GM21619 (cell line): ENCODE measurements around the gene GET4.
"Not testable (repeated sequence)": the region's sequence is repeated elsewhere in the genome, so short reads cannot be mapped to it uniquely, and the experiment has no call there.

ENCODE experiments used
- ATAC-seq: cut with Tn5 transposase; IDR thresholded peaks from one replicate; pipeline ENCODE4 v1.9.1; 2021; ENCODE audit not compliant: unreplicated experiment

Gene GET4

DNA sequence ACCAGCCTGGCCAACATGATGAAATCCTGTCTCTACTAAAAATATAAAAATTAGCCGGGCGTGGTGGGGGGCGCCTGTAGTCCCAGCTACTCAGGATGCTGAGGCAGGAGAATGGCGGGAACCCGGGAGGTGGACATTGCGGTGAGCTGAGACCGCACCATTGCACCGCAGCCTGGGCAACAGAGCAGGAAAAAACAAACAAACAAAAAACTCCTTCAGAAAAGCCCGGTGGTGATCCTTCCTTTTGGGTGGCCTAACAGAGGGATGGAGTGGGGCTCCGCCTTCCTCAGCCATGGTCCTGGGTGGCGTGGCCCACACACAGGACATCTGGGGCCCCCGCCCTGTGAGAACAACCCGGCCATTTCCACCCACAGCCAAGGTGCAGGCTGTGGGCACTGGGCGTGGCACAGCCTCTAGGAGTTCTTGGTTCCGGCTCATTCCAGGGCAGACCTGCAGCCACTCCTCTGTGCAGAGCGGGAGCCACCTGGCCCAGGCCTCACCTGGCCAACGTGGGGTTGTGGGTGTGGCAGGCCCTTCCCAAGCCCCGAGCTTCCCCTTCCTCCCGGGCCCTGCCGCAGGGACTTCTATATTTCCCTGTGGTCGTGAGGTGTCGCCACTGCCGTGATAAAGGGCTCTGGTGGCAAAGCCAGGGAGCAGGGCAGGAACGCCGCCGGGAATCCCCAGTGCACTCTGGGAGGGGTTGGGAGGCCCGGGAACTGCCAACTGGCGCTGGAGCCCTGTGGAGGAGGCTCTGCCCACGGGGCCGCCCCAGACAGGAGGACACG lies 37.6 kb downstream of the GET4 start:
- no peak for ATAC-seq

DNA sequence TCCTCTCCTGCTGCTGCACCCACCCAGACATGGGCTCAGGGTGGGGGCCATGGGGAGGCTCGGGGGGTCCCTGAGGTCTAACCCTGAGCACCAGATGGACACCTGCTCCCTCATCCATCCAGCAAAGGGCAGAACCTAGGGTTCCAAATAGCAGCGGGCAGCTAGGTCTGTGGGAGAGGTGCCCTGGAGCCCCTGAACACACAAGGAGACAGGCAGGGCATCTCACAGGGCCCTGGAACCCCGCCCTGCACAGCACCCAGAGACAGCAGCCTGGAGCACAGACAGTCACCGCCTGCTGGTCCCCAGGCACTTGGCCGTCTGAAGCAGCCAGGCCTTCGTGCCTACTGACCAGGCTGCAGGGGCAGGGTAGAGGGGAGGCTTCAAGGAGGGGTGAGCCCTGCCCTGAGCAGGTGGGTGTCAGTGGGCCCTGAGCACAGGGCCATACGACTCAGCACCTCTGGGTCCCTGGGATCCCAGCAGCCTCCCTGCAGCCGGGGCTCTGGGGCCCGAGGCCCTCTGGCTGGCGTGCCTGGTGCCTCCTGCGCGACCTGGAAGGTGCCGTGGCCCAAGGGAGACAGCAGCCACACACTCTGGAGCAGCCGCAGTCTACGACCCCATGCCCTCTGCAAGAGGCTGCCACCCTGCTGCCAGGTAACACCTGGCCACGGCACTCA lies 38.3 kb downstream of the GET4 start:
- no peak for ATAC-seq

DNA sequence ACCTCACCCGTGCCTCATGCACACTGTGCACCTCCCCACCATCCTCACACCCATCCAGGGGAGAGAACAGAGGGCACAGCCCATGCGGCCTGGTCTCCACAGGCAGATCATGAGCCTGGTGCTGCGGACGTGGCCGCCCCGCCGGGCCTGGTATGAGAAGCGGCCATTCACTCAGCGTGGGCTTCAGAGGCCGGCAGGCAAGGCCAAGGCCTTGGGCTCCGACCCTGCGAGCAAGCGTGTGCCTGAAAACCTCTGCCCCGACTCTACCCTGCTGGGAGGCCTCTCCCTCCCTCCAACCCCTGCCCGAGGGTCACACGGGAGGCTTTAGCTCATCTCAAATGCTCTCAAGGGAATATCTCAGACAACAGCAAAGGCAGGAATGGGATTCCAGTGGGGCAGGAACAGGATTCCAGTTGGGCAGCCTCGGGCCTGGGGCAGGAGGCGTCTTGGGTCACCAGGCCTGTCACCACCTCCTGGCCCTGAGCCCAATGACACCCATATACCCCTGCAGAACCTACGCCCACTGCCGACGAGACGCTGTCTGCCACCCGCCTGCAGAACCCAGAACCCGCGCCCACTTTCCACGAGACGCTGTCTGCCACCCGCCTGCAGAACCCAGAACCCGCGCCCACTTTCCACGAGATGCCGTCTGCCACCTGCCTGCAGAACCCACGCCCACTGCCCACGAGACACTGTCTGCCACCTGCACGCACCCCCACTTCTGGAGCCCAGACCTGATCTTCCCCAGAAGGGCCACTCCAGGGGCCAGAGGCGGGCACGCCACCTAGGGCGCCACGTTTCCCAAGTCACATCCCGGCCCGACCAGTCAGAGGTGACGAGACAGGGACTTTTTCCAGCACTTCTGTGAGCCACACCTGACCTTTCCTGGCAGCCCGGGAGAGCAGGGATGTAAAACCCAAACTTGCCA lies 39.2 kb downstream of the GET4 start:
- ATAC-seq, result no peak

GRCh38 chr7:916291-916941 lies 40.1 kb downstream of the GET4 start:
- no peak for ATAC-seq

DNA sequence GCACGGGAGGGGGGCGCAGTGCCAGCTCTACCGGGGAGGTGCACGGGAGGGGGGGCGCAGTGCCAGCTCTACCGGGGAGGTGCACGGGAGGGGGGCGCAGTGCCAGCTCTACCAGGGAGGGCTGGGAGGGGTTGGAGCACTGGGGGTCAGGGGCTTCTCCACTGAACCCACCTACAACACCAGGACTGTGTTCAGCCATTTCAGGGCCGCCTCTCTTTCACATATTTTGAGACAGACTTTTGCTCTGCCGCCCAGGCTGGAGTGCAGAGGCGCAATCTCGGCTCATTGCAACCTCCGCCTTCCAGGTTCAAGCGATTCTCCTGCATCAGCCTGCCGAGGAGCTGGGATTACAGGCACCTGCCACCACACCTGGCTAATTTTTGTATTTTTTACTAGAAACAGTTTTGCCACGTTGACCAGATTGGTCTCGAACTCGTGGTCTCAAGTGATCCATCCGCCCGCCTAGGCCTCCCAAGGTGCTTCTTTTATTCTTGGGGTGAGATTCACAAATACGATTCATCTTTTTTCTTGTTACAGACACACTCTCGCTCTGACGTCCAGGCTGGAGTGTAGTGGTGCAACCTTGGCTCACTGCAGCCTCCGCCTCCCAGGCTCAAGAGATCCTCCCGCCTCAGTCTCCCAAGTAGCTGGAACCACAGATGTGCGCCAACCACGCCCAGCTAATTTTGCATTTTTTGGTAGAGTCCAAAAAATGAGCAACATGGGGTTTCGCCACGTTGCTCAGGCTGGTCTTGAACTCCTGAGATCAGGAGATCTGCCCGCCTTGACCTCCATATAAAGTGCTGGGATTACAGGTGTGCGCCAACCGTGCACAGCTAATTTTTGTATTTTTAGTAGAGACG lies 41.1 kb downstream of the GET4 start:
- ATAC-seq, result no peak

- ATAC-seq, result no peak
Observed at GRCh38 chr7:918118-918425, 41.7 kb downstream of the GET4 start.

GRCh38 chr7:918441-919113 lies 42.2 kb downstream of the GET4 start:
- no peak for ATAC-seq

GRCh38 chr7:919114-919442 lies 42.7 kb downstream of the GET4 start:
- no peak for ATAC-seq

GRCh38 chr7:919924-920341 lies 43.6 kb downstream of the GET4 start:
- no peak for ATAC-seq

DNA sequence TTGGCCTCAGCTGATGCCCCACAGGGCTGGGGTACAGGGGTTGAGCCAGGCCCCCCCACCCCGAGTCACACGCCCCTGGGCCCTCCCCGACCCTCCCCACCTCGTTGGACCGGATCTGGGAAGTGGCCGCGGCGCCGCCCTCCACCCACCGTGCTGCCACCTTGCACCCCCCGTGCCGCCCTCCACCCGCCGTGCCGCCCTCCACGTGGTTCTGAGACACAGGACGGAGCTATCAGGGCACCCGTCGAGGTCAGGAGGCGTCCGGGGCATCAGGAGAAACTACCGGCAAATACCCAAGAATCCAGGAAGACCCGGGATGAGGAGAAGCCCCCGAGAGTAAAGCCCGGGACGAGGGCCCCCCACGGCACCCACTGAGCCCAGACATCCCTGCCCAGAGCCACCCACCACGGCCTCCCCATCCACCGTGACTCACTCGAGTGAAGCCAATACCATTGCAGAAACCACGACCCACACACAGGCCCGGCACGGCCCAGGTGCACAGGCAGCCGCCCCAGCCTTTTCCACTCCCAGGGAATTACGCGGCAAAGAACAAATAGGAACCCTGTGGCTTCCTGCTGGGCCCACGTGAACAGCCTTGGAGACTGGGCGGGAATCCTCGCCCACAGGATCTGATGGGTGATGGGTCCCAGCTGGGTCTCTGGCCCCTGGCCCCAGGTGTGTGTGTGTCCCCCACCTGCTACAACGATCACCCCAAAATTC lies 44.2 kb downstream of the GET4 start:
- no peak for ATAC-seq

DNA sequence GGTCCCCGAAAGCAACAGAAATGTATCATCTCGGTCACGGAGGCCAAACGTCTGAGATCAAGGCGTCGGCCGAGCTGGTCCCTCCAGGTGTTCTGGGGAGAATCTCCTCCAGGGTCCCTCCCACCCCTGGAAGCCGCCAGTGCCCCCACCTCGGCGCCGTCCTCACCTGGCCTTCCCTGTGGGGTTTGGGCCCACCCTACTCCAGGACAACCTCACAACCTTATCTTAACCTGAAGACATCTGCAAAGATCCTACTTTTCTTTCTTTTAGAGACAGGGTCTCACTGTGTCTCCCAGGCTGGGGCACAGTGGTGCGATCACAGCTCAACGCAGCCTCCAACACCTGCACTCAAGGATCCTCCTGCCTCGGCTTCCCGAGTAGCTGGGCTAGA lies 44.7 kb downstream of the GET4 start:
- ATAC-seq, result no peak

DNA sequence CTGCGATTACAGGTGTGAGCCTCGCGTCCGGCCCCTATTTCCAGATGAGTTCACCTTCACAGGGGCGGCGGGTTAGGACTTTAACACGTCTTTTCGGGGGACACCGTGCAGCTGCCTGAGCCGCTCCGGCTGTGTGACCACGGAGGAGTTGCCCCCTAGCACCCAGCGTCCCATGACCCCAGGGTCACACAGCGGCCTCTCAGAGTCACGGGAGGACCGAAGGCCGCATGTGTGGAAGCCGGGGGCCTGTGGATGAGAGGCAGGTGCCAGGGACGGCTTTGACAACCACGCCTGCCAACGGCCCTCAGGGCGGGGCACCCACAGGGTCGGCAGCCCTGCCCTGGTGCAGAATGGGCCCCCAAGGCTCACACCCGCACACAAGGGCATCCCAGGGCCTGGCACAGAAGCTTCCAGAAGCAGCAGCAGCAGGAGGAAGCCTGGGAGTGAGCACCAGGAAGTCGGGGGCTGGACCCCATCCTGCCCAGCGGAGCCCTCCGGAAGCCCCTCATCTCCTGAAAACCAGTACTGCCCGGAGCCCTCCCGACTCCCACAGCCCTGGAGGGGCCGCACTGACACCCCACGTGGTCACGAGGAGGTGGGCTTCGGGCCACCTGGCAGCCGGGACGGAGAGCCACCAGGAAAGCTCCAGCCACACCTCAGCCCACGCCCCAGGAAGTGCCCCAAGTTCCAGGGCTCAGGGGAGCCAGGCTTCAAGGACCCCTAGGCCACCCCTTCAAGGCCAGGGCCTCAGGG lies 45.4 kb downstream of the GET4 start:
- no peak for ATAC-seq

DNA sequence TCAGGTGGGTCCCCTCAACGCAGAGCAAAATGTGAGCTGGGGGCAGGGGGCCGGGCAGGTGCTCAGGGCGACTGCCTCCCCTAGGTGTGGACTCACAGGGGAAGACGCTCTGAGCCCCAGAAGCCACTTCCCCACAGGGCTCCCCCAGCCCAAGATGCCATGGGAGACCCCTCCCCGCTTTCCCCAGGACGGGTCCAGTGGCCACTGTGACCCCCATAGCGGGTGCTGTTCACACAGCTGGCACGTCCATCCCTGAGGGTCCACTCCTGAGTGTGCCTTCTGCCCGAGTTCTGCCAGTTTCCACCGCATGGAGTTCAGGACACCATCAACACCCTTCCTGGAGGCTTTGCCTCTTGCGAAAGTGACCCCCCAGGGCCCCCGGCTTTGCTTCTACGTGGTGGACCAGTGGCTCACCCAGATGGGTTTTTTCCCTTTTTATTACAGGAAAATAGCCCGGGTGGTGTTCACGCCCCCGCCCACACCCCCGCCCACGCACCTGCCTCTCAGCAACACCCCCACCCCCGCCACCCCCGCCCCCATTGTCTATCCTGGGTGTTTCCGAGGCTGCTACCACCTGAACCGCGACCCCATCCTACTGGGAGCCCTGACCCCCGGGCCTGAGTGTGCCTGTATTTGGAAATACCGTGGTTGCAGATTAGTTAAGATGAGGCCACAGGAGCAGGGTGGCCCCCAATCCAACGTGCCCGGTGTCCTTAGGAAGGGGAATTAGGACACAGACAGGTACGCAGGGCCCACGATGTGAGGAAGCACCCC lies 46.2 kb downstream of the GET4 start:
- ATAC-seq, result peak; percentile 0

DNA sequence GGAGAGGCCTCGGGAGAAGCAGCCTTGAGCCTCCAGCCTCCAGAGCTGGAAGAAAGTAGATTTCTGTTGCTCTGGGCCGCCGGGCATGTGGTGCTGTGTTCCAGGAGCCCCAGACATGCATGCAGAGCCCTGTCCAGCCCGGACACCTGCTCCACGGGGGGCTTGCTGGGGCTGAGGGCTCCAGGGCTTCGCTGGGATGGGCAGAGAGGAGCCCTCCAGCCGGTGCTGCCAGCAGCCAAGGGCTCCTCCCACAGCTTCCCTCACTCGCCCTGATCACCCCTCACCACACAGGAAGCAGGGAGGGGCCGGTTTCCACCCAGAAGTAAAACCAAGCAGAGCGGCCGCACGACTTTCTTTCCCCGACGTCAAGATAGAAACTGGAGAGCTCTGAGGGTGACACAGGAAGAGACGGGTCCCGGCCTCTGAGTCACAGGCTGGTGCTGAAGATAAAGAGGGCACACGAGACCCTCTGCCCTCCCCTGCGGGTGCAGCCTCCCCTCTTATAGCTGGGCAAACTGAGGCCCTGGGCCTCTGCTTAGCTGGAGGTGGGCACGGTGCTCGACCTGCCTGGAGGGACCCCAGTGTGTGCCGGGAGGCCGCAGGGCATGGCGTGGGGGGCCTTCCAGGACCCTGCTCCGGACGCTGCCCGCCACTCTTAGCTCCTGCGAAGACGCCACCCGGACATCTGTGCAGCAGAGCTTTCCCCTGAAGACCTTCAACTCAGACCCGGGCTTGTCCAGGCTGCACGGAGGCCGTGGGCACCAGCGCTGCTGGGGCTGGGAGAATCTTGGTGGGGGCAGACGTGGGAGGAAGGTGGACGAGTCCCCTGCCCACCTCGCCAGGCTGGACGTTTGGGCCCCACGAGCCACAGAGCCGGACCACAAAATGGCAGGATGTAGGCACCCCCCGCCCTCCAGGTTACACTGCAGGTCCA lies 47.0 kb downstream of the GET4 start:
- peak; percentile 78 for ATAC-seq

- ATAC-seq, result not testable (repeated sequence)
Observed at GRCh38 chr7:924042-924441, 47.7 kb downstream of the GET4 start.

DNA sequence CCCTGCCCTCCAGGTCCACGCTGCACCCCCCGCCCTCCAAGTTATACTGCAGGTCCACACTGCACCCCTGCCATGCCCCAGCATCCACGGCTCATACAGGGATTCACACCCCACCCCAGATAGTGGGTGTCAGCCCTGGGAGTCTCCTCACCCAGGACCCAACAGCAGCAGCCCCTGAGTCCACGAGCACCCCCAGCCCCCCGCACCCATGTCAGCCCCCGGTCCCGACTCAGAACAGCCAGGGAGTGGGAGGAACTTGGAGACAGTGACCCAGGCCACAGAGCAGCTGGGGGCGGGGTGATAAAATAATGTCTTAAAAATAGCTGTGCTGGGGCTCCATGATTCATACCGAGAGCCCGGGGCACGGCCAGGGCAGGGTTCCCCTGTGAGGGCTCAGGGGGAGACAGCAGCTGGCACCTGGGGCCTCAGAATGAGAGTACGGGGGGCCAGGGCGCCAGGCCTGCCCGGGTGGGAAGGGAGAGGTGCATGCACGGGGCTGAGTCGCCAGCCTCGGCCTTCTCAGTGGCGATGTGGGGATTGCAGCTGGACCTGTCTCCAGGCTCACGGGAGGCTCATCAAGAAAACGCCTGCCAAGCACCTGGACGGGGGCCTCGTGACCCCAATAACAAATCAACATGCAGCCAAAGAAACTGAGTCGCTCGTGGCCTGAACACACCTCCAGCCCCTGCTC lies 48.3 kb downstream of the GET4 start:
- peak; percentile 36 for ATAC-seq
